ENCODE results near the gene PXYLP1. TPM values are rescaled to one million over a fixed set of nuclear protein-coding genes. Genes with fewer than 3 reads are reported as not detected.

PXYLP1 gene
- total RNA-seq, 1 donor from 2014 or later = 11.5 TPM

- TF ChIP-seq, protein P1, sequence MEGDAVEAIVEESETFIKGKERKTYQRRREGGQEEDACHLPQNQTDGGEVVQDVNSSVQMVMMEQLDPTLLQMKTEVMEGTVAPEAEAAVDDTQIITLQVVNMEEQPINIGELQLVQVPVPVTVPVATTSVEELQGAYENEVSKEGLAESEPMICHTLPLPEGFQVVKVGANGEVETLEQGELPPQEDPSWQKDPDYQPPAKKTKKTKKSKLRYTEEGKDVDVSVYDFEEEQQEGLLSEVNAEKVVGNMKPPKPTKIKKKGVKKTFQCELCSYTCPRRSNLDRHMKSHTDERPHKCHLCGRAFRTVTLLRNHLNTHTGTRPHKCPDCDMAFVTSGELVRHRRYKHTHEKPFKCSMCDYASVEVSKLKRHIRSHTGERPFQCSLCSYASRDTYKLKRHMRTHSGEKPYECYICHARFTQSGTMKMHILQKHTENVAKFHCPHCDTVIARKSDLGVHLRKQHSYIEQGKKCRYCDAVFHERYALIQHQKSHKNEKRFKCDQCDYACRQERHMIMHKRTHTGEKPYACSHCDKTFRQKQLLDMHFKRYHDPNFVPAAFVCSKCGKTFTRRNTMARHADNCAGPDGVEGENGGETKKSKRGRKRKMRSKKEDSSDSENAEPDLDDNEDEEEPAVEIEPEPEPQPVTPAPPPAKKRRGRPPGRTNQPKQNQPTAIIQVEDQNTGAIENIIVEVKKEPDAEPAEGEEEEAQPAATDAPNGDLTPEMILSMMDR (IDR thresholded peaks at IDR 0.05; ENCODE audit: insufficient read depth, low read length, poor library complexity, severe bottlenecking) = no peak
- no peak for DNase-seq (ENCODE audit: low read depth)
- Histone ChIP-seq H3K36me3 (ENCODE audit: control insufficient read depth, insufficient read depth, low read length) (no peaks in the 10 kb centered on the region), H3K4me3 (ENCODE audit: low read depth, low read length) (no peak overlapping the region), H3K27me3 (ENCODE audit: control insufficient read depth, insufficient read depth, low read length) (peaks cover 2% of the 10 kb centered on the region)
Measured at GRCh38 chr3:141223673-141224166, 7.9 kb upstream of the PXYLP1 start.

DNA sequence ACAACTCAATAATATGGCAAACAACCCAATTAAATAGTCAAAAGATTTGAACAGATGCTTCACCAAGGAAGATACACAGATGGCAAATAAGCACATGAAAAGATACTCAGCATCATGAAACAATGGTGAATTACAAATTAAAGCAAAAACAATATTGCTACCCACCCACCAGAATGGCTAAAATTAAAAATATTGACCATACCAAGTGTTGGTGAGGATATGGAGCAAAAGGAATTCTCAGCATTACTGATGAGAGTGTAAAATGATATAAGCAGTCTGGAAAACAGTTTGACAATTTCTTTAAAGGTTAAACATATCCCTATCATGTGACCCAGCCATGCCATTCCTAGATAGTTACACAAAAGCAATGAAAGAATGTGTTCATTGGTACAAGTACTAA is 5.7 kb upstream of the PXYLP1 start:
- TF ChIP-seq, protein P1 (IDR thresholded peaks at IDR 0.05; ENCODE audit: insufficient read depth, low read length, poor library complexity, severe bottlenecking) = no peak
- no peak for DNase-seq (ENCODE audit: low read depth)
- Histone ChIP-seq H3K27me3 (ENCODE audit: control insufficient read depth, insufficient read depth, low read length) (no peaks in the 10 kb centered on the region), H3K4me3 (ENCODE audit: low read depth, low read length) (no peak overlapping the region), H3K36me3 (ENCODE audit: control insufficient read depth, insufficient read depth, low read length) (no peaks in the 10 kb centered on the region)

DNA sequence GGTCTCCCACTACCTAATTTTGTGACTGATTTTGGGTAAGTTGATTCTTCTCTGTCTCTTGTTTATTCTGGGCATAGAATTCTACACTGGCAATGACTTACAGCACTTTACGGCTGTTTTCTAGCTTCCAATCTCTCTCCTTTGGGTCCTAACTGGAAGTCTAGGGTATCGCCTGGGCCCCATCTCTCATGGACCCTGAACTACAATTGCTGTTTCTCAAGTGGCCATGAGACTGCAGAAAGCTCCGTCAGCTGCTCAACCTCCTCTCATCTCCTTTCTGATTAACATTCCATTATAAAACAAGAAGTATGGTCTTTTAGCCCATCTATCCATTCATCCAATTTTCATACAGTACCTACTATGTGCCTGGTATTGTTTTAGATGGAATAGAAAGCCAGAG is 4.4 kb upstream of the PXYLP1 start:
- H3K36me3 ChIP-seq (ENCODE audit: control insufficient read depth, insufficient read depth, low read length) = no peaks in the 10 kb centered on the region
- H3K4me3 ChIP-seq (ENCODE audit: low read depth, low read length) = no peak overlapping the region
- no peaks in the 10 kb centered on the region for H3K27me3 ChIP-seq (ENCODE audit: control insufficient read depth, insufficient read depth, low read length)
- TF ChIP-seq, protein P1 (IDR thresholded peaks at IDR 0.05; ENCODE audit: insufficient read depth, low read length, poor library complexity, severe bottlenecking) = no peak
- no peak for DNase-seq (ENCODE audit: low read depth)

DNA sequence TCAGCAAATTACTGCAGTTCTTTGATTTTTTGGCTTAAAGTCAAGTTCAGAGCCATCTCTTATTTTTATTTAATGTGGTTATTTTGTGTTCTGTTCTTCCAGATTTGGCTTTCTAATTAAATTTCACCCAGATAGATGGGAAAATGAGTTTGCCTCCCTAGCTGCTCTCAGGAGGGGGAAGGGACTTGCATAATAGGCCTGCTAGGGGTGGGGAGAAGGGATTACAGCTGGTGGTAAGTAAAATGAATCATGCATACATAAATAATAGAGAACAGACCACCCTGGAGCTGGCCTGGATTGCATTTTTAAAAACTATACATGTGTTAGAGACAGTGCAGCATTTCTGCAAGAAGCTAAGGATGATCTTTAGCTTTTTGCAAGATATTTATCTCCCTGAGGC is 3.9 kb upstream of the PXYLP1 start:
- no peaks in the 10 kb centered on the region for H3K36me3 ChIP-seq (ENCODE audit: control insufficient read depth, insufficient read depth, low read length)
- TF ChIP-seq, protein P1 (IDR thresholded peaks at IDR 0.05; ENCODE audit: insufficient read depth, low read length, poor library complexity, severe bottlenecking) = no peak
- no peak overlapping the region for H3K4me3 ChIP-seq (ENCODE audit: low read depth, low read length)
- no peak for DNase-seq (ENCODE audit: low read depth)
- no peaks in the 10 kb centered on the region for H3K27me3 ChIP-seq (ENCODE audit: control insufficient read depth, insufficient read depth, low read length)

GRCh38 chr3:141228395-141228794 is 3.2 kb upstream of the PXYLP1 start:
- DNase-seq (ENCODE audit: low read depth) = no peak
- no peaks in the 10 kb centered on the region for H3K36me3 ChIP-seq (ENCODE audit: control insufficient read depth, insufficient read depth, low read length)
- no peaks in the 10 kb centered on the region for H3K27me3 ChIP-seq (ENCODE audit: control insufficient read depth, insufficient read depth, low read length)
- H3K4me3 ChIP-seq (ENCODE audit: low read depth, low read length) = no peak overlapping the region
- TF ChIP-seq, protein P1 (IDR thresholded peaks at IDR 0.05; ENCODE audit: insufficient read depth, low read length, poor library complexity, severe bottlenecking) = no peak

- Histone ChIP-seq H3K4me3 (ENCODE audit: low read depth, low read length) (no peak overlapping the region), H3K27me3 (ENCODE audit: control insufficient read depth, insufficient read depth, low read length) (no peaks in the 10 kb centered on the region), H3K36me3 (ENCODE audit: control insufficient read depth, insufficient read depth, low read length) (no peaks in the 10 kb centered on the region)
- TF ChIP-seq, protein P1 (IDR thresholded peaks at IDR 0.05; ENCODE audit: insufficient read depth, low read length, poor library complexity, severe bottlenecking) = no peak
- DNase-seq (ENCODE audit: low read depth) = no peak
Measured at GRCh38 chr3:141229132-141229531, 2.5 kb upstream of the PXYLP1 start.
